Fibroblast of villous mesenchyme (primary cell): ENCODE measurements around the gene UACA. TPM values are rescaled to one million over a fixed set of nuclear protein-coding genes. Genes with fewer than 3 reads are reported as not detected.
"Not testable (repeated sequence)": the region's sequence is repeated elsewhere in the genome, so short reads cannot be mapped to it uniquely, and the experiment has no call there.

Experiments
- DNase-seq: peaks from one replicate; pipeline ENCODE4 v3.0.0-alpha.2; 2010; ENCODE audit warnings: low read depth
- H3K4me3 ChIP-seq: 2 replicates; pipeline ENCODE4 v1.5.1; 2011; ENCODE audit warnings: low read depth, mild to moderate bottlenecking, low read length
- CTCF ChIP-seq: IDR thresholded peaks from 2 replicates; pipeline ENCODE4 v1.5.1; 2012; ENCODE audit warnings: low read depth, mild to moderate bottlenecking, low read length; ENCODE audit not compliant: insufficient read depth
- total RNA-seq: library from RNA; depleted of rRNA; stranded (reverse); fragments of >200 nt; gene quantifications from 2 replicates; pipeline ENCODE4 v1.2.3, GENCODE V29; 2012

The UACA gene
- 160 TPM in 2 replicates for total RNA-seq

- DNase-seq, result peak; percentile 99
- no peak for TF ChIP-seq CTCF
These were observed at the start of gene UACA for GRCh38 chr15:70763120-70763949. Gene UACA, minus strand, starts transcription at chr15:70763558. Its CDS starts 151 bp downstream, at chr15:70763407.

GRCh38 chr15:70812827-70813364, 49.5 kb upstream of the UACA start:
- DNase-seq, result no peak
- no peak overlapping the region for H3K4me3 ChIP-seq
- no peak for TF ChIP-seq CTCF

More at GRCh38 chr15:70763120-70763949, at the start of gene UACA:
- peak within 1 kb of the TSS; percentile 94 for H3K4me3 ChIP-seq

GRCh38 chr15:70810916-70811578, 47.7 kb upstream of the UACA start:
- H3K4me3 ChIP-seq, result no peak overlapping the region
- DNase-seq, result no peak
- TF ChIP-seq CTCF, result no peak

- no peak overlapping the region for H3K4me3 ChIP-seq
- peak; percentile 66 for DNase-seq
- TF ChIP-seq CTCF, result no peak
These were observed 43.8 kb upstream of the UACA start for GRCh38 chr15:70806992-70807712.

- DNase-seq, H3K4me3 ChIP-seq: not testable (repeated sequence)
These were observed 41.0 kb upstream of the UACA start for GRCh38 chr15:70804388-70804787.

GRCh38 chr15:70802629-70803028, 39.3 kb upstream of the UACA start:
- TF ChIP-seq CTCF, result no peak
- H3K4me3 ChIP-seq, result no peak overlapping the region
- DNase-seq, result peak; percentile 79
